Colonic mucosa (tissue), 4 donors: Measurements from ENCODE around the gene SSBP4. TPM values are rescaled to one million over a fixed set of nuclear protein-coding genes. Genes with fewer than 3 reads are reported as not detected.

ENCODE experiments used
- DNase-seq: peaks from one replicate; pipeline ENCODE4 v3.0.0-alpha.2; 2020
- H3K27ac ChIP-seq: fragments of 200-600 bp; one replicate; pipeline ENCODE4 v1.8.0; 2021
- H3K27me3 ChIP-seq: fragments of 200-600 bp; one replicate; pipeline ENCODE4 v1.8.0; 2021
- H3K36me3 ChIP-seq: fragments of 200-600 bp; one replicate; pipeline ENCODE4 v1.8.0; 2021
- H3K4me1 ChIP-seq: fragments of 200-600 bp; one replicate; pipeline ENCODE4 v1.8.0; 2021; ENCODE audit warnings: mild to moderate bottlenecking
- H3K4me3 ChIP-seq: fragments of 200-600 bp; one replicate; pipeline ENCODE4 v1.8.0; 2021
- H3K9ac ChIP-seq, 2 donors: one replicate each; pipeline ENCODE4 v1.7.0; 2013; ENCODE audit warnings: control low read depth in 2 of 2, low read depth in 2 of 2, low read length in 2 of 2
- H3K9me3 ChIP-seq: fragments of 200-600 bp; one replicate; pipeline ENCODE4 v1.8.0; 2021
- CTCF ChIP-seq: fragments of 200-600 bp; IDR thresholded peaks from one replicate; pipeline ENCODE4 v1.8.0; 2022; ENCODE audit warnings: antibody characterized with exemption, mild to moderate bottlenecking
- intact Hi-C: fragments of 100-400 bp; cut with DNase I; formaldehyde crosslinking; loops from one replicate; pipeline ENCODE4 v1.14.1; 2022
- total RNA-seq, 2 donors: library from RNA; stranded (reverse); fragmentation: NEBNext Ultra II Directional in 1 of 2; extraction: Animal tissue kit (Norgen Biotek cat#: 25700) in 1 of 2; gene quantifications; one replicate each; pipeline ENCODE4 v1.2.1, GENCODE V29; 2021
- donor health status: healthy.
- donor health status: DM: no; HTN: no; CAD: no.
- donor health status: DM: no; HTN: no; CAD: no.

SSBP4 gene
- total RNA-seq, 2 donors from 2014 or later = 40.1 to 77.3 TPM

GRCh38 chr19:18419699-18420460 is 682 bp downstream of the SSBP4 start:
- Histone ChIP-seq H3K9me3 (no peaks in the 10 kb centered on the region), H3K4me3 (peak overlapping the region; percentile 73), H3K4me1 (peaks cover 28% of the 10 kb centered on the region), H3K27ac (peak overlapping the region; percentile 79), H3K36me3 (no peaks in the 10 kb centered on the region), H3K9ac (peak overlapping the region; percentile 63 to 88), H3K27me3 (peaks cover 13% of the 10 kb centered on the region)
- TF ChIP-seq CTCF = no peak
- DNase-seq = peak; percentile 74
- intact Hi-C loops = loop anchor here (10.0 kb wide), 1 partner anchor 215 kb away; the partner anchor contains the start of gene RAB3A

GRCh38 chr19:18420930-18421329 is 1.7 kb downstream of the SSBP4 start:
- intact Hi-C loops = no loop called here
- Histone ChIP-seq H3K27me3 (peaks cover 13% of the 10 kb centered on the region), H3K4me1 (peaks cover 28% of the 10 kb centered on the region), H3K4me3 (peak overlapping the region; percentile 73), H3K36me3 (no peaks in the 10 kb centered on the region), H3K9me3 (no peaks in the 10 kb centered on the region), H3K27ac (peak overlapping the region; percentile 79), H3K9ac (peak overlapping the region in 1 of 2 donors; percentile 24)
- no peak for TF ChIP-seq CTCF
- DNase-seq = no peak

- Histone ChIP-seq H3K9me3 (no peaks in the 10 kb centered on the region), H3K4me1 (peaks cover 28% of the 10 kb centered on the region), H3K27me3 (peaks cover 13% of the 10 kb centered on the region), H3K9ac (peak overlapping the region in 1 of 2 donors; percentile 57), H3K27ac (no peak overlapping the region), H3K36me3 (no peaks in the 10 kb centered on the region), H3K4me3 (no peak overlapping the region)
- intact Hi-C loops = no loop called here
- DNase-seq = no peak
- TF ChIP-seq CTCF = no peak
Observed at GRCh38 chr19:18421371-18421959, 2.3 kb downstream of the SSBP4 start.

GRCh38 chr19:18422530-18423191 is 3.5 kb downstream of the SSBP4 start:
- no peak for DNase-seq
- Histone ChIP-seq H3K4me3 (no peak overlapping the region), H3K9ac (peak overlapping the region in 1 of 2 donors; percentile 19), H3K4me1 (peaks cover 23% of the 10 kb centered on the region), H3K27ac (no peak overlapping the region), H3K9me3 (no peaks in the 10 kb centered on the region), H3K27me3 (peaks cover 6% of the 10 kb centered on the region), H3K36me3 (no peaks in the 10 kb centered on the region)
- no peak for TF ChIP-seq CTCF
- intact Hi-C loops = no loop called here

GRCh38 chr19:18423258-18424020 is 4.2 kb downstream of the SSBP4 start:
- no peak overlapping the region for H3K4me3 ChIP-seq
- peak overlapping the region; percentile 21 to 24 for H3K9ac ChIP-seq
- H3K27me3 ChIP-seq = no peaks in the 10 kb centered on the region
- TF ChIP-seq CTCF = no peak
- intact Hi-C loops = no loop called here
- H3K9me3 ChIP-seq = no peaks in the 10 kb centered on the region
- no peak for DNase-seq
- no peak overlapping the region for H3K27ac ChIP-seq
- H3K36me3 ChIP-seq = no peaks in the 10 kb centered on the region
- peaks cover 15% of the 10 kb centered on the region for H3K4me1 ChIP-seq
